ENCODE data around the gene RFC2.

The RFC2 gene
- total RNA-seq: 9.7 to 15.7 (median 10.7) reads per million in 3 donors

- peak within 1 kb of the TSS; percentile 91 for H3K27ac ChIP-seq (ENCODE audit: insufficient read depth, low read length, poor library complexity, severe bottlenecking)
- peaks cover 9% of the 10 kb centered on the region for H3K4me1 ChIP-seq (ENCODE audit: control insufficient read depth, insufficient read depth, low read length, poor library complexity, severe bottlenecking)
- peaks cover 15% of the 10 kb centered on the region for H3K36me3 ChIP-seq (ENCODE audit: control insufficient read depth, insufficient read depth, low read length)
- H3K27me3 ChIP-seq (replicated peaks; ENCODE audit: control insufficient read depth, insufficient read depth, low read length, poor library complexity, severe bottlenecking): no peaks in the 10 kb centered on the region
- peak within 1 kb of the TSS; percentile 91 for H3K4me3 ChIP-seq (ENCODE audit: insufficient read depth, low read depth, low read length, poor library complexity, severe bottlenecking)
- H3K9me3 ChIP-seq (ENCODE audit: control insufficient read depth, low read length): no peaks in the 10 kb centered on the region
- DNase-seq: peak; percentile 94 to 95 (median 94)
These were observed at the start of gene RFC2 for GRCh38 chr7:74254129-74254857. TSS of gene RFC2 (minus strand) at chr7:74254399. CDS start at chr7:74254383, 16 bp downstream.

DNA sequence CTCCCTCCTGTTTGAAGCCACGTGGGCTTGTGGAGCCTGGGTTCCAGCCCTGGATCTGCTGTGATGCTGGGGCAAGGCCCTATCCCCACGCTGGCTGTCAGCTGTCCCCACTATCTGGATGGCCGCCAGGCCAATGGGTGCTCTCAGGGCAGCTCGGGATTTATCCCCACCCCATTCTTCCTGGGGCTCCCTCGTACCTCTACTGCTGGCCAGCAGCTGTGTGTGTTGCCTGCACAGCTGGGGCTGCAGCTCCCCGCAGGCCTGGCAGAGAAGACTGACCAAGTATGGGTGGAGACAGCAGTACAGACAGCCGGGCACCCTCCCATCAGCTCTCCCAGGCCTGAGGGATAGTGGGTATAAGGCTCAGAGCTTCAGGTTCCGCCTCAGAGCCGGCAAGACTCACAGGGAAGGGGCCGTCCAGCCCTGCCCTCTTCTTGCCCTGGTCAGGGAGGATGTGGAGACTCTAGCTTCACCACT is 48.6 kb upstream of the RFC2 start:
- Histone ChIP-seq H3K9me3 (ENCODE audit: control insufficient read depth, low read length) (no peaks in the 10 kb centered on the region), H3K27ac (ENCODE audit: insufficient read depth, low read length, poor library complexity, severe bottlenecking) (no peak overlapping the region), H3K27me3 (replicated peaks; ENCODE audit: control insufficient read depth, insufficient read depth, low read length, poor library complexity, severe bottlenecking) (peaks cover 6% of the 10 kb centered on the region), H3K4me1 (ENCODE audit: control insufficient read depth, insufficient read depth, low read length, poor library complexity, severe bottlenecking) (peaks cover 3% of the 10 kb centered on the region), H3K4me3 (ENCODE audit: insufficient read depth, low read depth, low read length, poor library complexity, severe bottlenecking) (no peak overlapping the region), H3K36me3 (ENCODE audit: control insufficient read depth, insufficient read depth, low read length) (no peaks in the 10 kb centered on the region)
- no peak for DNase-seq

GRCh38 chr7:74300926-74301325 is 46.7 kb upstream of the RFC2 start:
- Histone ChIP-seq H3K4me1 (ENCODE audit: control insufficient read depth, insufficient read depth, low read length, poor library complexity, severe bottlenecking) (peaks cover 2% of the 10 kb centered on the region), H3K36me3 (ENCODE audit: control insufficient read depth, insufficient read depth, low read length) (no peaks in the 10 kb centered on the region), H3K27me3 (replicated peaks; ENCODE audit: control insufficient read depth, insufficient read depth, low read length, poor library complexity, severe bottlenecking) (no peaks in the 10 kb centered on the region), H3K9me3 (ENCODE audit: control insufficient read depth, low read length) (no peaks in the 10 kb centered on the region), H3K4me3 (ENCODE audit: insufficient read depth, low read depth, low read length, poor library complexity, severe bottlenecking) (no peak overlapping the region), H3K27ac (ENCODE audit: insufficient read depth, low read length, poor library complexity, severe bottlenecking) (no peak overlapping the region)
- DNase-seq: no peak

DNA sequence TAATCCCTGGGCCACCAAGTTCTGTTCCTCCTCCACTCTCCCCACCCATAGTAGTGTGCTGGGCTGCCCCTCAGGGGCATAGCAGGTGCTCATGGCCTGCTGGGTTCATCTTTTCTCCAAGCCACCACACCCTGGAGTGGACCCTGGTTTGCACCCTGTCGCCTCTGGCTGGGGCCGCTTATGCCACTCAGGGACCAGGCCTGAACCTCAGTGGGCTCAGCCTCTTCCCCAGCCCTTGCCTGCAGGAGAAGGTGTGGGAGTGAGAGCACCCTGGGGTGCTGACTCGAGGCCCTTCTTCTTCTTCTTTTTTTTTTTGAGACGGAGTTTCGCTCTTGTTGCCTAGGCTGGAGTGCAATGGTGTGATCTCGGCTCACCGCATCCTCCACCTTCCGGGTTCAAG is 45.2 kb upstream of the RFC2 start:
- no peak for DNase-seq
- Histone ChIP-seq H3K9me3 (ENCODE audit: control insufficient read depth, low read length) (no peaks in the 10 kb centered on the region), H3K36me3 (ENCODE audit: control insufficient read depth, insufficient read depth, low read length) (no peaks in the 10 kb centered on the region), H3K27ac (ENCODE audit: insufficient read depth, low read length, poor library complexity, severe bottlenecking) (no peak overlapping the region), H3K4me3 (ENCODE audit: insufficient read depth, low read depth, low read length, poor library complexity, severe bottlenecking) (no peak overlapping the region), H3K27me3 (replicated peaks; ENCODE audit: control insufficient read depth, insufficient read depth, low read length, poor library complexity, severe bottlenecking) (no peaks in the 10 kb centered on the region), H3K4me1 (ENCODE audit: control insufficient read depth, insufficient read depth, low read length, poor library complexity, severe bottlenecking) (no peaks in the 10 kb centered on the region)

DNA sequence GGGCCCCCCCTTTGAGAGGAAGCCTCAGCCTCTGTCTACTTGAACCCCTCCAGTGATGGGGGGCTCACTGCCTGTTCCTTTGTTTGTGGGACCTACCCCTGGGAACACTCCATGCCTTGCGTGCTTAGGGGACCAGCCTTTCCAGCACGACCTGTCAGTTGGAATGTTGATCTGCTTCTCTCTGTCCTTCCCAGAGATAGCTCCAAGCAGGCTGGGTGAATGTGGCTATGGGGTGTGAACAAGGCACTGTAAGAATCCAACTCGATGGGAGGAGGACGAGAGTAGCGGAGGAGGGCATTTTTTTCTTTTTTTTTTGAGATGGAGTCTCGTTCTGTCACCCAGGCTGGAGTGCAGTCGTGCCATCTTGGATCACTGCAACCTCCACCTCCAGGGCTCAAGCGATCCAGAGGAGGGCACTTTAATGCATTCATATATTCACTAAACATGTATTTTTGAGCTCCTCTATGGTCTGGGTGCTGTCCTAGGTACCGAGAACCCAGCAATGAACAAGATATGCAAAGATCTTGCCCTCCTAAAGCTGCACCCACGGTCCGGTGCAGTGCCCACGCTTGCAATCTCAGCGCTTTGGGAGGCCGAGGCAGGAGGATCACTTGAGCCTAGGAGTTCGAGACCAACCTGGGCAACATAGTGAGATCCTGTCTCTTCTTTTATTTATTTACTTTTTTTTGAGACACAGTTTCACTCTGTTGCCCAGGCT is 43.5 kb upstream of the RFC2 start:
- Histone ChIP-seq H3K4me3 (ENCODE audit: insufficient read depth, low read depth, low read length, poor library complexity, severe bottlenecking) (no peak overlapping the region), H3K9me3 (ENCODE audit: control insufficient read depth, low read length) (no peaks in the 10 kb centered on the region), H3K36me3 (ENCODE audit: control insufficient read depth, insufficient read depth, low read length) (no peaks in the 10 kb centered on the region), H3K27ac (ENCODE audit: insufficient read depth, low read length, poor library complexity, severe bottlenecking) (no peak overlapping the region), H3K27me3 (replicated peaks; ENCODE audit: control insufficient read depth, insufficient read depth, low read length, poor library complexity, severe bottlenecking) (no peaks in the 10 kb centered on the region), H3K4me1 (ENCODE audit: control insufficient read depth, insufficient read depth, low read length, poor library complexity, severe bottlenecking) (no peaks in the 10 kb centered on the region)
- no peak for DNase-seq

DNA sequence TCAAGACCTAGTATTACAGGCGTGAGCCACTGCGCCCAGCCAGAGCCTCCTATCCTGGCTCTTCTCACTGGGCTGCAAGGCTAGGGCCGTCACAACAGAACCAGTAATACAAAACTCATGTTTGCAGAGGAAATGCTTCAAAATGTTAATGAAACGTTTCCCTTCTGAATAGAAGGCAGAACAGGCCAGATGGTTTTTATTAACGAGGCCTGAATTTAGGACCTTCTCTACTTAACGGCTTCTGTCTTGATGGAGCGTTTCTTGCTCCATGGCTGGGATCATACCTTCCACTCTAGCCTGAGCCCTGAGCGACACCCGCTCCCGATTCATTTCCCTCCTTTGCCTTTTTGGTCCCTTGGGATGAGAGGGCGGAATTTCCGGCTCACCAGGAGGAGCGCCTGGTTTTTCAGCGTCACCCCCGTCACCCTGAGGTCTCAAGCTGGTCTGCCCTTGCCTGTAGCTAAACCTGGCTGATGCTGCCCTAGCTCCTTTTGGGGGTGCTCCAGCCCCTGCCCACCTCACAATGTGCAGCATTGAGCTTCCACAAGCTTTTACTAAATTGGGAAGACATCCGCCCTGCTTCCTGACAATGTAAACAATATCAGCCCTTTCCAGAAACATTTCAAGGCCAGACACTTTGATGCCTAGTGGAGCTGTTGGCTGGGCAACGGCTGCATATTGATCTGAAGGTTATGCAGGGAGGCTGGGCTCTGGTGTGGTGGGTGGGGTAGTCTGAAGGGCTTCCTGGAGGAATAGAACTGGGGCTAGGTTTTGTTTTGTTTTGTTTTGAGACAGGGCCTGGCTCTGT is 40.2 kb upstream of the RFC2 start:
- H3K9me3 ChIP-seq (ENCODE audit: control insufficient read depth, low read length): no peaks in the 10 kb centered on the region
- H3K4me1 ChIP-seq (ENCODE audit: control insufficient read depth, insufficient read depth, low read length, poor library complexity, severe bottlenecking): peaks cover 12% of the 10 kb centered on the region
- no peaks in the 10 kb centered on the region for H3K27me3 ChIP-seq (replicated peaks; ENCODE audit: control insufficient read depth, insufficient read depth, low read length, poor library complexity, severe bottlenecking)
- no peak overlapping the region for H3K4me3 ChIP-seq (ENCODE audit: insufficient read depth, low read depth, low read length, poor library complexity, severe bottlenecking)
- DNase-seq: no peak
- no peaks in the 10 kb centered on the region for H3K36me3 ChIP-seq (ENCODE audit: control insufficient read depth, insufficient read depth, low read length)
- no peak overlapping the region for H3K27ac ChIP-seq (ENCODE audit: insufficient read depth, low read length, poor library complexity, severe bottlenecking)

DNA sequence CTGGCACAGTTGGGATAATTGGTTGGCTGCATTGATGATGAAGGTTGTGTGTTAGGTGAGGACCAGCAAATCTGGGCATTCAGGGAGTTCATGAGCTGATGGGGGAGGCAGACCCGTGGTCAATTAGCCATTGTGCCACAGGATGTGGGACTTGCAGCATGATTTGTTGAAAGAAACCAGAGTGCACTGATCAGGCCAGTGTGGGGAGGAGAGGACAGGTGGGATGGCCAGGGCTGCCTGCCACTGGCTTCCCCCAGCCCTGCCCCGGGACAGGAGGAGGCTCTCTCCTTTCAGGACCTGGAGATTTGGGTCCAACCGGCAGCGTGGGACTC is 39.3 kb upstream of the RFC2 start:
- no peak for DNase-seq

DNA sequence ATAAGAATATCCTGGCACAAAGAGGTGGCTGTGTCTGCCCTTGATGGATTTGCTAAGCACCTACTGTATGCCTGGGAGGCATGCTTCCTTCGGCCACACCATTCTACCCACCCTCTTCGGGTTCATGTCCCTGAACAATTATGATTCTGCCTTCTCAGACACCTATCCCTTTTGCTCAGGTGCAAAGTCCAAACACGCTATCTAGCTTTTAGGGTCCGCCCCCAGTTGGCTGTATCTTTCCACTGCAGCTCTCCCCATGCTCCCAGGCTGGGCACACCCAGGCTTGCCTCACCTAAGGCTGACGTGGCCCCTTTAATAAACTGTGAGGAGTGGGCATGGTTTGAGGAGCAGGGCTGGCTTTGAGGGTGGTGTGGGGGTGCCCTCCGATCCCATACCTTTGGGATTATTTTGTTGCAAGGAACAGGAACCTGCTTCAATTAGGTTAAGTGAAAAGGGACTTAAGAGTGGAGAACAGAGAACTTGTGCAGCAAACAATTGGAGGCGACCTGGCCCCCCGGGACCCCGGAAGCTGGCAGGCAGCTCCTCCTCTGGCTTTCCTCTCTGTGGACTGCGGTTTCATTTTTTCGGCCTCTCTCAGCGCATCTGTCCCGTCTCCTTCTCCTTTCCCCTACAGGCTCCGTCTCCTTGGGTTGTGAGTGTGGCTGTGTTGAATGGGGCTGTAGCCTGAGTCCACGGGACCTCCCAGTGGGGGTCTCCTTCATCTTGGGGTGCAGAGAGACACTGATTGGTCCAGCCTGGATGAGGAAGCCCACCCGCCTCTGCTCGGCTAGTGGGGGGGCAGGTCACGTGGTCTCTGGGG is 38.8 kb upstream of the RFC2 start:
- no peaks in the 10 kb centered on the region for H3K36me3 ChIP-seq (ENCODE audit: control insufficient read depth, insufficient read depth, low read length)
- H3K27me3 ChIP-seq (replicated peaks; ENCODE audit: control insufficient read depth, insufficient read depth, low read length, poor library complexity, severe bottlenecking): no peaks in the 10 kb centered on the region
- no peak overlapping the region for H3K27ac ChIP-seq (ENCODE audit: insufficient read depth, low read length, poor library complexity, severe bottlenecking)
- no peaks in the 10 kb centered on the region for H3K9me3 ChIP-seq (ENCODE audit: control insufficient read depth, low read length)
- no peak for DNase-seq
- no peak overlapping the region for H3K4me3 ChIP-seq (ENCODE audit: insufficient read depth, low read depth, low read length, poor library complexity, severe bottlenecking)
- peaks cover 23% of the 10 kb centered on the region for H3K4me1 ChIP-seq (ENCODE audit: control insufficient read depth, insufficient read depth, low read length, poor library complexity, severe bottlenecking)

More for the DNA sequence above, 39.3 kb upstream of the RFC2 start:
- peaks cover 17% of the 10 kb centered on the region for H3K4me1 ChIP-seq (ENCODE audit: control insufficient read depth, insufficient read depth, low read length, poor library complexity, severe bottlenecking)
- H3K27ac ChIP-seq (ENCODE audit: insufficient read depth, low read length, poor library complexity, severe bottlenecking): no peak overlapping the region
- H3K4me3 ChIP-seq (ENCODE audit: insufficient read depth, low read depth, low read length, poor library complexity, severe bottlenecking): no peak overlapping the region
- H3K27me3 ChIP-seq (replicated peaks; ENCODE audit: control insufficient read depth, insufficient read depth, low read length, poor library complexity, severe bottlenecking): no peaks in the 10 kb centered on the region
- no peaks in the 10 kb centered on the region for H3K36me3 ChIP-seq (ENCODE audit: control insufficient read depth, insufficient read depth, low read length)
- no peaks in the 10 kb centered on the region for H3K9me3 ChIP-seq (ENCODE audit: control insufficient read depth, low read length)

- Histone ChIP-seq H3K36me3 (ENCODE audit: control insufficient read depth, insufficient read depth, low read length) (no peaks in the 10 kb centered on the region), H3K4me1 (ENCODE audit: control insufficient read depth, insufficient read depth, low read length, poor library complexity, severe bottlenecking) (peaks cover 23% of the 10 kb centered on the region), H3K27me3 (replicated peaks; ENCODE audit: control insufficient read depth, insufficient read depth, low read length, poor library complexity, severe bottlenecking) (no peaks in the 10 kb centered on the region), H3K9me3 (ENCODE audit: control insufficient read depth, low read length) (no peaks in the 10 kb centered on the region), H3K27ac (ENCODE audit: insufficient read depth, low read length, poor library complexity, severe bottlenecking) (no peak overlapping the region), H3K4me3 (ENCODE audit: insufficient read depth, low read depth, low read length, poor library complexity, severe bottlenecking) (no peak overlapping the region)
- DNase-seq: no peak
These were observed 37.3 kb upstream of the RFC2 start for GRCh38 chr7:74291535-74291934.

Measured in effector memory CD4-positive, alpha-beta T cell (primary cell).